ENCODE data around the gene DPM2. TPM values are rescaled to one million over a fixed set of nuclear protein-coding genes. Genes with fewer than 3 reads are reported as not detected.

Gene DPM2
- total and polyA plus RNA-seq, 2 experiments from 2014 or later: 36.6 to 92.4 TPM

DNA sequence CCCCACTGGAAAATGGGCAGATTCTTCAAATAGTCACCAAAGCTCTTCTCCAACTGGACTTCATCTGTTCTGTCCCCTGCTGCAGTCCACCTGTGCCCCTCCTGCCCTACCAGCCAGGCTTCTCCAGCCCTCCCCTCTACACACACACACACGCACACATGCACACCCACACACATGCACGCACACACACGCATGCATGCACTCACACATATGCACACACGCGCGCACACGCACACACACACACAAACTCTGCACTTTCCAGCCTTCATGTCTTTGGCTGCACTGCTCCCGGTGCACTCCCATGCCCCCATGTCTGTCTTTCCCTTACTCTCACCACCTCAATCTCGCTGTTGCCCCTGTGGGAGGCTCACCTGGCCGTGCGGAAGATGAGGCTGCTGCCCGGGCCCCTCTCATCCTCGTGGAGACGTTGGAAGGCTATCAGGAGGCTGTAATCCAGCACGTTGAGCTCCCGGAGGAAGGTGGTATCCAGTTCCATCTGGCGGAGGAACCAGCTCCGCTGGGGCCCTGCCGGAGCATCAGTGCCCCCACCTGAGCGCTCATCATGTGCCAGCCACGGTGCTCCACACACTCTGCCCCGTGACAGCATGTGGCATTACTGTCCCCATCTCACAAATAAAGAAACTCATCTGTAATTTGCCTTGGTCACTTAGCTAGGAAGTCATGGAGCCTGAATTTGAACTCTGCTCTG is 12.8 kb downstream of the DPM2 start (continued):
- TF ChIP-seq CTCF (conservative IDR thresholded peaks at IDR 0.05; ENCODE audit: low read depth in 2 of 2): no peak

DNA sequence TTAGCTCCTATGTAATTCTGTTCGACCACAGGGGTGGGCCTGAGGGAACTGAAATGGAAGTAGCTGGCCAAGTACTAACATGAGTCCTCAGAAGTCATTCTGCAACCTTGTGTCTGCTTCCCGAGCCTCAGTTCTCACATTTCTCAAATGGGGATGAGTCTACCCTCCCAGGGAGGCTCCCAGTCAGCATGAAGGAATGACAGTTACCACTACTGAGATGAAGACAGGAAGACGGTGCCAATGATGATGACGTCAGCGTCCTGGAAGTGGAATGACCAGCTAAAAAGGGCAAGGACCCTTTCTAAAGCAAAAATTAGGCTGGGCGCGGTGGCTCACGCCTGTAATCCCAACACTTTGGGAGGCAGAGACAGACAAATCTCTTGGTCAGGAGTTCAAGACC is 13.9 kb downstream of the DPM2 start:
- Mint-ChIP-seq H3K27me3 (ENCODE audit: insufficient read depth, low read depth, poor library complexity) (peaks cover 20% of the 10 kb centered on the region), H3K4me3 (no peak overlapping the region), H3K4me1 (peaks cover 12% of the 10 kb centered on the region), H3K9me3 (no peaks in the 10 kb centered on the region), H3K36me3 (ENCODE audit: low read depth) (peaks cover 13% of the 10 kb centered on the region), H3K27ac (no peak overlapping the region)
- Histone ChIP-seq H3K79me2 (replicated peaks; ENCODE audit: insufficient read depth) (no peaks in the 10 kb centered on the region), H3K9me2 (ENCODE audit: insufficient read depth) (no peaks in the 10 kb centered on the region), H3F3A (replicated peaks; ENCODE audit: low read depth) (0 out of 2 replicates have a peak, but pooled peaks cover 3% of the 10 kb centered on the region), H3K4me3 (no peak overlapping the region), H3K27ac (ENCODE audit: low read depth) (no peak overlapping the region), H3K27me3 (ENCODE audit: insufficient read depth) (peaks cover 7% of the 10 kb centered on the region), H4K20me1 (replicated peaks; ENCODE audit: insufficient read depth) (peaks cover 17% of the 10 kb centered on the region; the same call in 1 of the 2 replicates), H3K36me3 (ENCODE audit: insufficient read depth) (no peaks in the 10 kb centered on the region), H3K4me2 (no peak overlapping the region), H2AFZ (no peak overlapping the region), H3K4me1 (ENCODE audit: insufficient read depth) (peaks cover 6% of the 10 kb centered on the region)
- ATAC-seq (no peak), DNase-seq (ENCODE audit: low spot score) (no peak)
- no peak for TF ChIP-seq CTCF (conservative IDR thresholded peaks at IDR 0.05; ENCODE audit: low read depth in 2 of 2)
- no peak for TF ChIP-seq JUNB (IDR thresholded peaks at IDR 0.05; ENCODE audit: unreplicated experiment)
- TF ChIP-seq, protein P1, sequence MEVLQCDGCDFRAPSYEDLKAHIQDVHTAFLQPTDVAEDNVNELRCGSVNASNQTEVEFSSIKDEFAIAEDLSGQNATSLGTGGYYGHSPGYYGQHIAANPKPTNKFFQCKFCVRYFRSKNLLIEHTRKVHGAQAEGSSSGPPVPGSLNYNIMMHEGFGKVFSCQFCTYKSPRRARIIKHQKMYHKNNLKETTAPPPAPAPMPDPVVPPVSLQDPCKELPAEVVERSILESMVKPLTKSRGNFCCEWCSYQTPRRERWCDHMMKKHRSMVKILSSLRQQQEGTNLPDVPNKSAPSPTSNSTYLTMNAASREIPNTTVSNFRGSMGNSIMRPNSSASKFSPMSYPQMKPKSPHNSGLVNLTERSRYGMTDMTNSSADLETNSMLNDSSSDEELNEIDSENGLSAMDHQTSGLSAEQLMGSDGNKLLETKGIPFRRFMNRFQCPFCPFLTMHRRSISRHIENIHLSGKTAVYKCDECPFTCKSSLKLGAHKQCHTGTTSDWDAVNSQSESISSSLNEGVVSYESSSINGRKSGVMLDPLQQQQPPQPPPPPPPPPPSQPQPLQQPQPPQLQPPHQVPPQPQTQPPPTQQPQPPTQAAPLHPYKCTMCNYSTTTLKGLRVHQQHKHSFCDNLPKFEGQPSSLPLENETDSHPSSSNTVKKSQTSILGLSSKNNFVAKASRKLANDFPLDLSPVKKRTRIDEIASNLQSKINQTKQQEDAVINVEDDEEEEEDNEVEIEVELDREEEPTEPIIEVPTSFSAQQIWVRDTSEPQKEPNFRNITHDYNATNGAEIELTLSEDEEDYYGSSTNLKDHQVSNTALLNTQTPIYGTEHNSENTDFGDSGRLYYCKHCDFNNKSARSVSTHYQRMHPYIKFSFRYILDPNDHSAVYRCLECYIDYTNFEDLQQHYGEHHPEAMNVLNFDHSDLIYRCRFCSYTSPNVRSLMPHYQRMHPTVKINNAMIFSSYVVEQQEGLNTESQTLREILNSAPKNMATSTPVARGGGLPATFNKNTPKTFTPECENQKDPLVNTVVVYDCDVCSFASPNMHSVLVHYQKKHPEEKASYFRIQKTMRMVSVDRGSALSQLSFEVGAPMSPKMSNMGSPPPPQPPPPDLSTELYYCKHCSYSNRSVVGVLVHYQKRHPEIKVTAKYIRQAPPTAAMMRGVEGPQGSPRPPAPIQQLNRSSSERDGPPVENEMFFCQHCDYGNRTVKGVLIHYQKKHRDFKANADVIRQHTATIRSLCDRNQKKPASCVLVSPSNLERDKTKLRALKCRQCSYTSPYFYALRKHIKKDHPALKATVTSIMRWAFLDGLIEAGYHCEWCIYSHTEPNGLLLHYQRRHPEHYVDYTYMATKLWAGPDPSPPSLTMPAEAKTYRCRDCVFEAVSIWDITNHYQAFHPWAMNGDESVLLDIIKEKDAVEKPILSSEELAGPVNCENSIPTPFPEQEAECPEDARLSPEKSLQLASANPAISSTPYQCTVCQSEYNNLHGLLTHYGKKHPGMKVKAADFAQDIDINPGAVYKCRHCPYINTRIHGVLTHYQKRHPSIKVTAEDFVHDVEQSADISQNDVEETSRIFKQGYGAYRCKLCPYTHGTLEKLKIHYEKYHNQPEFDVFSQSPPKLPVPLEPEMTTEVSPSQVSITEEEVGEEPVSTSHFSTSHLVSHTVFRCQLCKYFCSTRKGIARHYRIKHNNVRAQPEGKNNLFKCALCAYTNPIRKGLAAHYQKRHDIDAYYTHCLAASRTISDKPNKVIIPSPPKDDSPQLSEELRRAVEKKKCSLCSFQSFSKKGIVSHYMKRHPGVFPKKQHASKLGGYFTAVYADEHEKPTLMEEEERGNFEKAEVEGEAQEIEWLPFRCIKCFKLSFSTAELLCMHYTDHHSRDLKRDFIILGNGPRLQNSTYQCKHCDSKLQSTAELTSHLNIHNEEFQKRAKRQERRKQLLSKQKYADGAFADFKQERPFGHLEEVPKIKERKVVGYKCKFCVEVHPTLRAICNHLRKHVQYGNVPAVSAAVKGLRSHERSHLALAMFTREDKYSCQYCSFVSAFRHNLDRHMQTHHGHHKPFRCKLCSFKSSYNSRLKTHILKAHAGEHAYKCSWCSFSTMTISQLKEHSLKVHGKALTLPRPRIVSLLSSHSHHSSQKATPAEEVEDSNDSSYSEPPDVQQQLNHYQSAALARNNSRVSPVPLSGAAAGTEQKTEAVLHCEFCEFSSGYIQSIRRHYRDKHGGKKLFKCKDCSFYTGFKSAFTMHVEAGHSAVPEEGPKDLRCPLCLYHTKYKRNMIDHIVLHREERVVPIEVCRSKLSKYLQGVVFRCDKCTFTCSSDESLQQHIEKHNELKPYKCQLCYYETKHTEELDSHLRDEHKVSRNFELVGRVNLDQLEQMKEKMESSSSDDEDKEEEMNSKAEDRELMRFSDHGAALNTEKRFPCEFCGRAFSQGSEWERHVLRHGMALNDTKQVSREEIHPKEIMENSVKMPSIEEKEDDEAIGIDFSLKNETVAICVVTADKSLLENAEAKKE (CRISPR knock-in tag; IDR thresholded peaks at IDR 0.05): no peak
- no peak for TF ChIP-seq EZH2 (IDR thresholded peaks at IDR 0.05; ENCODE audit: low read depth, unreplicated experiment)
- TF ChIP-seq ZNF114 (CRISPR knock-in tag; IDR thresholded peaks at IDR 0.05): no peak
- no peak for TF ChIP-seq POLR2AphosphoS5 (IDR thresholded peaks at IDR 0.05; ENCODE audit: low read depth)
- TF ChIP-seq, protein P2, sequence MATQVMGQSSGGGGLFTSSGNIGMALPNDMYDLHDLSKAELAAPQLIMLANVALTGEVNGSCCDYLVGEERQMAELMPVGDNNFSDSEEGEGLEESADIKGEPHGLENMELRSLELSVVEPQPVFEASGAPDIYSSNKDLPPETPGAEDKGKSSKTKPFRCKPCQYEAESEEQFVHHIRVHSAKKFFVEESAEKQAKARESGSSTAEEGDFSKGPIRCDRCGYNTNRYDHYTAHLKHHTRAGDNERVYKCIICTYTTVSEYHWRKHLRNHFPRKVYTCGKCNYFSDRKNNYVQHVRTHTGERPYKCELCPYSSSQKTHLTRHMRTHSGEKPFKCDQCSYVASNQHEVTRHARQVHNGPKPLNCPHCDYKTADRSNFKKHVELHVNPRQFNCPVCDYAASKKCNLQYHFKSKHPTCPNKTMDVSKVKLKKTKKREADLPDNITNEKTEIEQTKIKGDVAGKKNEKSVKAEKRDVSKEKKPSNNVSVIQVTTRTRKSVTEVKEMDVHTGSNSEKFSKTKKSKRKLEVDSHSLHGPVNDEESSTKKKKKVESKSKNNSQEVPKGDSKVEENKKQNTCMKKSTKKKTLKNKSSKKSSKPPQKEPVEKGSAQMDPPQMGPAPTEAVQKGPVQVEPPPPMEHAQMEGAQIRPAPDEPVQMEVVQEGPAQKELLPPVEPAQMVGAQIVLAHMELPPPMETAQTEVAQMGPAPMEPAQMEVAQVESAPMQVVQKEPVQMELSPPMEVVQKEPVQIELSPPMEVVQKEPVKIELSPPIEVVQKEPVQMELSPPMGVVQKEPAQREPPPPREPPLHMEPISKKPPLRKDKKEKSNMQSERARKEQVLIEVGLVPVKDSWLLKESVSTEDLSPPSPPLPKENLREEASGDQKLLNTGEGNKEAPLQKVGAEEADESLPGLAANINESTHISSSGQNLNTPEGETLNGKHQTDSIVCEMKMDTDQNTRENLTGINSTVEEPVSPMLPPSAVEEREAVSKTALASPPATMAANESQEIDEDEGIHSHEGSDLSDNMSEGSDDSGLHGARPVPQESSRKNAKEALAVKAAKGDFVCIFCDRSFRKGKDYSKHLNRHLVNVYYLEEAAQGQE (IDR thresholded peaks at IDR 0.05; ENCODE audit: unreplicated experiment): no peak
- TF ChIP-seq EZH2phosphoT487 (IDR thresholded peaks at IDR 0.05; ENCODE audit: unreplicated experiment): no peak
- TF ChIP-seq CREB1 (CRISPR knock-in tag; IDR thresholded peaks at IDR 0.05; ENCODE audit: low read depth): no peak
- no peak for TF ChIP-seq ZNF331 (CRISPR knock-in tag; IDR thresholded peaks at IDR 0.05; ENCODE audit: low read depth)
